Esophagus squamous epithelium (tissue), 5 donors: ENCODE data around the gene PAPSS2. TPM values are rescaled to one million over a fixed set of nuclear protein-coding genes. Genes with fewer than 3 reads are reported as not detected.

Experiments used
- DNase-seq: peaks from one replicate; lab custom pipeline; 2025; lab: John Stamatoyannopoulos, UW
- H3K27ac ChIP-seq, 4 donors: fragments of 200-600 bp; sonication (generic); one replicate each; pipeline ENCODE4 v1.5.1; 2016 to 2019; ENCODE audit warnings: mild to moderate bottlenecking in 1 of 4
- H3K27me3 ChIP-seq, 4 donors: fragments of 200-600 bp; sonication (generic); 1 replicate in 3 of 4; 2 replicates in 1 of 4; pipeline versions ENCODE4 v1.5.1 to v1.6.0; 2017 to 2021; ENCODE audit warnings: antibody characterized with exemption in 1 of 4
- H3K36me3 ChIP-seq, 3 donors: fragments of 200-600 bp; sonication (generic); one replicate each; pipeline ENCODE4 v1.5.1; 2016 to 2019
- H3K4me1 ChIP-seq, 3 donors: fragments of 200-600 bp; sonication (generic); one replicate each; pipeline ENCODE4 v1.5.1; 2017 to 2019
- H3K4me3 ChIP-seq, 4 donors: fragments of 200-600 bp; sonication (generic); 1 replicate in 3 of 4; 2 replicates in 1 of 4; pipeline ENCODE4 v1.5.1; 2016 to 2019; ENCODE audit warnings: mild to moderate bottlenecking in 2 of 4, moderate library complexity in 1 of 4
- H3K9me3 ChIP-seq, 3 donors: fragments of 200-600 bp; sonication (generic); one replicate each; pipeline ENCODE4 v1.5.1; 2016 to 2019
- CTCF ChIP-seq, 6 experiments: fragments of 450-650 bp in 4 of 6; fragments of 200-600 bp in 2 of 6; sonication (generic) in 2 of 6; IDR thresholded peaks; one replicate each; pipeline ENCODE4 v1.5.1; 2016 to 2019; ENCODE audit warnings: antibody characterized with exemption in 6 of 6, mild to moderate bottlenecking in 4 of 6, moderate library complexity in 4 of 6
- POLR2A ChIP-seq, 4 donors: fragments of 450-650 bp; IDR thresholded peaks; one replicate each; pipeline ENCODE4 v1.6.1; 2017; ENCODE audit warnings: antibody characterized with exemption in 4 of 4, mild to moderate bottlenecking in 4 of 4, moderate library complexity in 3 of 4
- WGBS, 2 donors: methylation state at CpG; one replicate each; pipeline ENCODE4 v1.1.5; 2018; 5-methylcytosine and 5-hydroxymethylcytosine counted together
- intact Hi-C: fragments of 100-400 bp; cut with DNase I; formaldehyde crosslinking; loops from one replicate; pipeline ENCODE4 v1.15.0; 2022
- total RNA-seq, 4 donors: library from RNA; depleted of rRNA; stranded (reverse); fragments of >200 nt; gene quantifications; one replicate each; pipeline ENCODE4 v1.1.0, GENCODE V29; 2016
- donor health status: DM: yes; HTN: yes; CAD: no.

The PAPSS2 gene
- total RNA-seq, 4 donors from 2014 or later = 1.8 to 13.3 (median 11.0) TPM

- 78 to 82% methylated on average over 11 of the region's 11 CpGs for WGBS, 2 donors
- intact Hi-C loops = no loop called here
- H3K4me3 ChIP-seq = no peak overlapping the region
- no peaks in the 10 kb centered on the region for H3K27me3 ChIP-seq
- no peaks in the 10 kb centered on the region for H3K36me3 ChIP-seq
- H3K9me3 ChIP-seq = no peaks in the 10 kb centered on the region
- no peak for DNase-seq
- no peak for TF ChIP-seq POLR2A (IDR thresholded peaks at IDR 0.05)
- TF ChIP-seq CTCF (IDR thresholded peaks at IDR 0.05) = no peak
- no peak overlapping the region for H3K27ac ChIP-seq
- H3K4me1 ChIP-seq = peaks cover 0 to 14% (median 3%) of the 10 kb centered on the region in 3 donors
Measured at GRCh38 chr10:87712913-87713616, 53.4 kb downstream of the PAPSS2 start.

- intact Hi-C loops = no loop called here
- H3K36me3 ChIP-seq = no peaks in the 10 kb centered on the region
- H3K4me3 ChIP-seq = no peak overlapping the region
- no peak for TF ChIP-seq CTCF (IDR thresholded peaks at IDR 0.05)
- TF ChIP-seq POLR2A (IDR thresholded peaks at IDR 0.05) = no peak
- H3K27me3 ChIP-seq = no peaks in the 10 kb centered on the region
- 88 to 89% methylated on average over 3 of the region's 3 CpGs for WGBS, 2 donors
- DNase-seq = no peak
- H3K4me1 ChIP-seq = peaks cover 0 to 14% (median 3%) of the 10 kb centered on the region in 3 donors
- H3K9me3 ChIP-seq = no peaks in the 10 kb centered on the region
- H3K27ac ChIP-seq = no peak overlapping the region
Measured at GRCh38 chr10:87713707-87714106, 54.0 kb downstream of the PAPSS2 start.

GRCh38 chr10:87715552-87716347, 56.1 kb downstream of the PAPSS2 start:
- no peak for DNase-seq
- H3K4me1 ChIP-seq = peaks cover 0 to 14% (median 3%) of the 10 kb centered on the region in 3 donors
- no peak overlapping the region for H3K4me3 ChIP-seq
- 87 to 94% methylated on average over 3 of the region's 3 CpGs for WGBS, 2 donors
- intact Hi-C loops = no loop called here
- H3K27ac ChIP-seq = peak overlapping the region in 2 of 4 donors; percentile 12 to 22
- peaks cover 0 to 5% (median 0%) of the 10 kb centered on the region in 4 donors for H3K27me3 ChIP-seq
- no peaks in the 10 kb centered on the region for H3K36me3 ChIP-seq
- no peaks in the 10 kb centered on the region for H3K9me3 ChIP-seq
- no peak for TF ChIP-seq CTCF (IDR thresholded peaks at IDR 0.05)
- no peak for TF ChIP-seq POLR2A (IDR thresholded peaks at IDR 0.05)

GRCh38 chr10:87716348-87716670, 56.6 kb downstream of the PAPSS2 start:
- no peaks in the 10 kb centered on the region for H3K36me3 ChIP-seq
- H3K27me3 ChIP-seq = peaks cover 0 to 5% (median 0%) of the 10 kb centered on the region in 4 donors
- 55 to 62% methylated on average over 4 of the region's 4 CpGs for WGBS, 2 donors
- intact Hi-C loops = no loop called here
- peak overlapping the region in 2 of 4 donors; percentile 12 to 22 for H3K27ac ChIP-seq
- peaks cover 0 to 14% (median 3%) of the 10 kb centered on the region in 3 donors for H3K4me1 ChIP-seq
- no peak overlapping the region for H3K4me3 ChIP-seq
- no peak for TF ChIP-seq CTCF (IDR thresholded peaks at IDR 0.05)
- no peak for TF ChIP-seq POLR2A (IDR thresholded peaks at IDR 0.05)
- no peak for DNase-seq
- H3K9me3 ChIP-seq = no peaks in the 10 kb centered on the region

- intact Hi-C loops = no loop called here
- Histone ChIP-seq H3K36me3 (no peaks in the 10 kb centered on the region), H3K4me3 (no peak overlapping the region), H3K27ac (no peak overlapping the region), H3K9me3 (no peaks in the 10 kb centered on the region), H3K4me1 (peaks cover 0 to 21% (median 3%) of the 10 kb centered on the region in 3 donors), H3K27me3 (peaks cover 0 to 5% (median 0%) of the 10 kb centered on the region in 4 donors)
- DNase-seq = no peak
- 82 to 100% methylated on average over 1 of the region's 1 CpG for WGBS, 2 donors
- TF ChIP-seq POLR2A (IDR thresholded peaks at IDR 0.05) = no peak
- no peak for TF ChIP-seq CTCF (IDR thresholded peaks at IDR 0.05)
Measured at GRCh38 chr10:87720665-87721064, 61.0 kb downstream of the PAPSS2 start.
